ENCODE results near the gene OAF. TPM values are rescaled to one million over a fixed set of nuclear protein-coding genes. Genes with fewer than 3 reads are reported as not detected.
A peak's percentile ranks its signal among the peaks of the same experiment; 100 is the strongest.

Gene OAF
- total and polyA plus RNA-seq, 10 donors, result 10.6 to 148 (median 73.6) TPM

DNA sequence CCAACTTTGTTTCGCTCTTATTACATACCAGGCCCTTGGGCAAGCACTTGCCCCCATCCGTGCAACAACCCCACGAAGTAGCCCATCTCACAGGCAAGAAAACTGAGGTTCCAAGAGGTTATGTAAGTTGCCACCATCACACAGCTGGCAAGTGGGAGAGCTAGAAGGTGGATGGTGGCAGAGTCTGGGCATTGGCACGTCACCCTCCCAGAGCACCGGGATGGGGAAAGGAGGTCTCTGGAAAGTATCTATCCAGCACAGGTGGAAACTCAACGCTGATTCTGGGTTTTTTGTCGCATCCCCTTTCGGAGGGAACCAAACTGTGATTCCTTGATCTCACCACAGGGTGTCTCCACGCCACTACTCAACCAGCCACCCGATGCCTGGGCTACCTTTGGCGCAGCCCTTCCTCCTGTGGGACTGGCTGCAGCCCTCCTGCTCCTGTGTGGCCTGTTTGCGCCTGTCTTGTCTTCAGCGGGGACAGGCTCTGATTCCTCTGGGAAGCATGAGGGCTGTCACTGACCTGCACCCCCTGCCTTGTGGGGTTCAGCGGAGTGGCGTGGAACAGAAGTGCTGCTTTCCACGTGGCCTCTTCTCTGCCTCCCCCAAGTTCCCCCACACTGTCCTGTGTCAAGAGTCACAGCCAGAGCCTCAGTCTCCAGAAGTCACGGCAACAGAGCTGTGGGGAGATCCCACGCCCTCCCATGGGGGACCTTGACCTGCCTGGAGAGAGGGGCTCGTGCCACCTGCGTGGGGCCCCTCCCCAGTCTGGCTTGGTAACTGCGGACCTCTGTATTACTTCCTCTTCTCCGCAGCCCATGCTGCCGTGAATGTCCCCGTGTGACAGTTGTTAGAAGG lies 38.5 kb upstream of the OAF start:
- WGBS, 5 donors, result 12 to 16% (median 15%) methylated on average over 20 to 24 of the region's 24 CpGs
- intact Hi-C loops (cut with DNase I; ENCODE audit: low total_unique reads), result loop anchor here (2.0 to 5.0 kb wide), 2 partner anchors 57 to 130 kb away; no protein-coding TSS in a partner anchor
- peaks cover 0 to 75% (median 26%) of the 10 kb centered on the region in 7 donors for H3K27me3 ChIP-seq (replicated peaks in 1 of 7)

DNA sequence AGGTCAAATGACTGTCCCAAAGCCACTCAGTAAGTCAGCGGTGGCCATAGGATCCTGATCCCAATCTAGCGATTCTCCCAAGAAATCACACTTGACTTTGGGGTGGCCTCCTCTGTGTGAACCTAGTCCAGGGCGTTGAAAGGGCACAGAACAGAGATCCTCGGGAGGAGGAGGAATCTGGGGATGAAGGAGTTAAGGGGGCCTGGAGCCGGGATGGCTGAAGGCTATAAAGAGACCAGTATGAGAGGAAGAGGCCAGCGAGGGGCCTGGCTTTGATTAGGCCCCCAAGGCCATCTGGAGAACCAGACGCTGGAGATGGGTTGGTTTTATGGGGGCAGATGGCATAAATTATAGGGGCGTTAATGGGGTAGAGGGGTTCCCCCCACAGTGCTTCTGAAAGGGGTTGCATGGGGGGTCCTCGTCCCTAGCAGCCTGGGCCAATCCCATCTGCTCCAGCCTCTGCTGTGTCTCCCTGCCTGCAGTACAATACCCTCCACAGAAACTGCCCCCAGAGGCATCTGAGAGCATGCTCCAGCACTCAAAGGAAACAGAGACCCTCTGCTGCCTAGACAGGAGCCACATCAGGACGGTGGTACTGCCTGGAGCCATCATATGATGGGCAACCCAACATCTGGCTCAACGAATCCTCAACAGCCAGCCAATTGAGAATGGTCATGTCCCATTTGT lies 37.7 kb upstream of the OAF start:
- intact Hi-C loops (cut with DNase I; ENCODE audit: low total_unique reads), result loop anchor here (2.0 to 5.0 kb wide), 2 partner anchors 56 to 129 kb away; no protein-coding TSS in a partner anchor
- TF ChIP-seq, protein P1, sequence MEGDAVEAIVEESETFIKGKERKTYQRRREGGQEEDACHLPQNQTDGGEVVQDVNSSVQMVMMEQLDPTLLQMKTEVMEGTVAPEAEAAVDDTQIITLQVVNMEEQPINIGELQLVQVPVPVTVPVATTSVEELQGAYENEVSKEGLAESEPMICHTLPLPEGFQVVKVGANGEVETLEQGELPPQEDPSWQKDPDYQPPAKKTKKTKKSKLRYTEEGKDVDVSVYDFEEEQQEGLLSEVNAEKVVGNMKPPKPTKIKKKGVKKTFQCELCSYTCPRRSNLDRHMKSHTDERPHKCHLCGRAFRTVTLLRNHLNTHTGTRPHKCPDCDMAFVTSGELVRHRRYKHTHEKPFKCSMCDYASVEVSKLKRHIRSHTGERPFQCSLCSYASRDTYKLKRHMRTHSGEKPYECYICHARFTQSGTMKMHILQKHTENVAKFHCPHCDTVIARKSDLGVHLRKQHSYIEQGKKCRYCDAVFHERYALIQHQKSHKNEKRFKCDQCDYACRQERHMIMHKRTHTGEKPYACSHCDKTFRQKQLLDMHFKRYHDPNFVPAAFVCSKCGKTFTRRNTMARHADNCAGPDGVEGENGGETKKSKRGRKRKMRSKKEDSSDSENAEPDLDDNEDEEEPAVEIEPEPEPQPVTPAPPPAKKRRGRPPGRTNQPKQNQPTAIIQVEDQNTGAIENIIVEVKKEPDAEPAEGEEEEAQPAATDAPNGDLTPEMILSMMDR (IDR thresholded peaks at IDR 0.05 in 8 of 11, conservative IDR thresholded peaks at IDR 0.05 in 3 of 11), result no peak
- no peak for TF ChIP-seq POLR2AphosphoS5 (IDR thresholded peaks at IDR 0.05)
- TF ChIP-seq POLR2A (IDR thresholded peaks at IDR 0.05), result no peak
- H3K4me3 ChIP-seq, result no peak overlapping the region
- peaks cover 0 to 66% (median 20%) of the 10 kb centered on the region in 7 donors for H3K27me3 ChIP-seq (replicated peaks in 1 of 7)
- DNase-seq, result peak; percentile 23
- H3K36me3 ChIP-seq, result no peaks in the 10 kb centered on the region
- 62 to 75% (median 69%) methylated on average over 8 to 11 of the region's 11 CpGs for WGBS, 5 donors
- H3K9me3 ChIP-seq, result no peaks in the 10 kb centered on the region
- no peak overlapping the region for H3K27ac ChIP-seq
- H3K4me1 ChIP-seq, result peaks cover 2 to 31% (median 21%) of the 10 kb centered on the region in 6 donors

More for the DNA sequence above, 38.5 kb upstream of the OAF start:
- Histone ChIP-seq H3K4me3 (no peak overlapping the region), H3K36me3 (no peaks in the 10 kb centered on the region), H3K9me3 (no peaks in the 10 kb centered on the region), H3K27ac (no peak overlapping the region), H3K4me1 (peaks cover 3 to 31% (median 23%) of the 10 kb centered on the region in 6 donors)
- DNase-seq, result no peak
- no peak for TF ChIP-seq POLR2A (IDR thresholded peaks at IDR 0.05)
- TF ChIP-seq, protein P1 (IDR thresholded peaks at IDR 0.05 in 8 of 11, conservative IDR thresholded peaks at IDR 0.05 in 3 of 11), result peak; percentile 62 to 87 (median 77)
- TF ChIP-seq POLR2AphosphoS5 (IDR thresholded peaks at IDR 0.05), result peak in 1 of 3 donors; percentile 49

DNA sequence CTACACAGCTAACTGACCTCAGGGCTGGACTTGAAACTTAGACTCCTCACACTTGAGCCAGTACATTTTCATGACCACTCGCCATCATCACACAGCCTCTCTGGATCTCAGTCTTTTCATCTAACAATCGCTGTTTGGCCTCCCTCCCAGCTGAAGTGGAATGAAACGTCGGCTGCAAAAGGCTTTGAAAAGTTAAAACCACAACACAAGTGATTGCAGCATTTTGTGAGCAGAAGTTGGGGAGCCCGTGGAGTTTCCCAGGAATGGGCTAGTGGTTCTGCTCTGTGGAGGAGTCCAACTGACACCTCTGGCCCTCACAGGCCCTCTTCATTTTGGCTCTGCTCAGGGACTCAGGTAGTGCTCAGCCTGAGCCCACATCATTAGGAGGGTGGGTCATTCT lies 37.0 kb upstream of the OAF start:
- Histone ChIP-seq H3K36me3 (no peaks in the 10 kb centered on the region), H3K27me3 (replicated peaks in 1 of 7) (peaks cover 0 to 60% (median 17%) of the 10 kb centered on the region in 7 donors), H3K4me3 (no peak overlapping the region), H3K9me3 (no peaks in the 10 kb centered on the region), H3K4me1 (peaks cover 0 to 27% (median 15%) of the 10 kb centered on the region in 6 donors), H3K27ac (no peak overlapping the region)
- 48 to 58% (median 57%) methylated on average over 5 of the region's 5 CpGs for WGBS, 5 donors
- no peak for DNase-seq
- TF ChIP-seq POLR2AphosphoS5 (IDR thresholded peaks at IDR 0.05) (no peak), POLR2A (IDR thresholded peaks at IDR 0.05) (no peak)
- TF ChIP-seq, protein P1 (IDR thresholded peaks at IDR 0.05 in 8 of 11, conservative IDR thresholded peaks at IDR 0.05 in 3 of 11), result no peak
- intact Hi-C loops (cut with DNase I; ENCODE audit: low total_unique reads), result loop anchor here (2.0 to 5.0 kb wide), 2 partner anchors 55 to 128 kb away; no protein-coding TSS in a partner anchor

Measured in spleen (tissue), 11 donors.